GM19452 (cell line): ENCODE results near the gene FBXW4.
"Not testable (repeated sequence)": the region's sequence is repeated elsewhere in the genome, so short reads cannot be mapped to it uniquely, and the experiment has no call there.

Experiments
- ATAC-seq: cut with Tn5 transposase; IDR thresholded peaks from one replicate; pipeline ENCODE4 v1.9.1; 2021; ENCODE audit not compliant: unreplicated experiment

Gene FBXW4

GRCh38 chr10:101618871-101619270 lies 76.1 kb downstream of the FBXW4 start:
- no peak for ATAC-seq

DNA sequence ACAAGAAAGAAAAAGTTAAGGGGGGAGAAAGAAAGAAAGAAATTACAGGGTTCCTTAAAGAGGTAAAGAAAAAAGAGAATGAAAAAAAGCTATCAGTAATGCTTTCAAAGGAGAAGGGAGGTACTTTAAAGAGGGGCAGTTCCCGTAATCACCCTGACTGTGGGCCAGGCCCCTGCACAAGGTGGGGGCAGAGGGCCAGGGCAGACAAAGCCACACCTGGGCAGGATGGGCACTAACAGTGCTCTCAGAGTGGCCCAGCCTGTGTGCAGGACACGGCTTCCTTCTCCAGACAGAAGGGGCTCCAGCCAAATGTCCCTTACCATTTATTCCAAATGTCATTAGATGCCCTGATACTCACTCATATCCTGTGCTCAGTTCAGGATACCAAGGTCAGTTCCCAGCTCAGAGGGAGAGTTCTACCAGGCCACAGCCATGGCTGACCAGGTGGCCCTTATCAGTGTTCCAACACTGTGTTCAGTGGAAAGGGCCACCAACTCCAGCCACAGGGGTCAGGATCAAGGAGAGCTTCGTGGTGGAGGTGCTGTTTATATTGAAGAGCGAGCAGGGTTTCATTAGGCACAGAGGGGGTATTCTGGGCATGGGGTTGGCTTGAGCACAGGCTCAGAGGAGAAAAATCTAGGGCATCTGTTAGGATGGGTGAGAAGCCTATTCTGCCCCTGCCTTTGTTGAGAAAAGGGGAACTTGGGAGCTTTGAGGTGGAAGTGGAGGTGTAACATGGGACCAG lies 77.0 kb downstream of the FBXW4 start:
- no peak for ATAC-seq

DNA sequence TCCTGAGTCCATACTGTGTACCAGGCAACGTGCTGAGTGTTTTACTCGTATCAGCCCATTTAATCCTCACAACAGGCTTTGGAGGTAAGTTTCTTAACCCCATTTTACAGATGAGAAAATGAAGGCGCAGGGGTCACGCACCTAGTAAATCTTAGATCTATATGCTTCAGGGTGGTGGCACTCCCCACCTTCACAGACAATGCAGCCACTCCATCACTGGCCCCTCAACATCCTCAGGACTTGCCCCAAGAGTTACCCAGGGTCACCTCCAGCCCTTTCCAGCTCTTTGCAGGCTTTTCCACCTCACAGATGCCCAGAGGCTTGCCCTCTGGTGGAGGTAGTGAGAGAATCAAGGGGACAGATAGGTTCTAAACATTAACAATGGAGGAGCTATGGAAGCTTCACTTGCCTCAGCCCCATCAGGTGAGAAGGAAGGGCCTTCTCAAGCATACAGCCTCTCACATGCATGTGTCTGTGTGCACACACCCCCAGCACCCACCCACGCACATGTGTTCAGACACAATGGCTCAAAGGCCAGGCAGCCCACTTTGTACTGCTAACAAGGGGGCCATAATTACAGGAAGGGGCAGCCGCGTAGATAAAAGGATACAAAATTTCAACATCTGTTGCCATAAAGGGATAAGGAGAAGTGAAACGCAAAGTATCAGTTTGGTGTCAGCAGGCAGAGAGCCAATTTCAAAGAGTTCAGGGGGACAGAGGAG lies 77.7 kb downstream of the FBXW4 start:
- no peak for ATAC-seq

GRCh38 chr10:101616415-101617101 lies 78.4 kb downstream of the FBXW4 start:
- ATAC-seq = no peak

- ATAC-seq = no peak
Measured at GRCh38 chr10:101615525-101616116, 79.3 kb downstream of the FBXW4 start.

GRCh38 chr10:101614663-101615524 lies 80.1 kb downstream of the FBXW4 start:
- ATAC-seq = no peak

GRCh38 chr10:101613646-101614045 lies 81.3 kb downstream of the FBXW4 start:
- no peak for ATAC-seq

DNA sequence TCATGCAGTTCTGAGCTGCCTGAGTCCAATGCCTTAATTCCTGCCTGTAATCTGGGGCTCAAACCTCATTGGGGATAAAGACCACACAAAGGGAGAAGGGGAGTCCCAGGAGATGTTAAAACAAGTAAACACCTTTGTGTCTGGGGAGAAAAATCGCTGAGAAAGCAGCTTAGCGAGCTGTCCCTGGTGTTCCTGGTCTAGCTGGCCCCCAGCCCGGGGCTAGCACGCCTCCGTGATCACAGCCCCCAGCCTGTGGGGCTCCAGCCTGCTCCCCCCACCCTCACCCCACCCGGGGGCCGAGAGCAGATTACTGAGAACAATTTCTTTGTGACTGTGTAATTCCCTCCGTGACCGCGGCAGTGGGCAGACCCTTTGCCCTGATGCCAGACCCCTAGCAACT lies 82.1 kb downstream of the FBXW4 start:
- no peak for ATAC-seq

DNA sequence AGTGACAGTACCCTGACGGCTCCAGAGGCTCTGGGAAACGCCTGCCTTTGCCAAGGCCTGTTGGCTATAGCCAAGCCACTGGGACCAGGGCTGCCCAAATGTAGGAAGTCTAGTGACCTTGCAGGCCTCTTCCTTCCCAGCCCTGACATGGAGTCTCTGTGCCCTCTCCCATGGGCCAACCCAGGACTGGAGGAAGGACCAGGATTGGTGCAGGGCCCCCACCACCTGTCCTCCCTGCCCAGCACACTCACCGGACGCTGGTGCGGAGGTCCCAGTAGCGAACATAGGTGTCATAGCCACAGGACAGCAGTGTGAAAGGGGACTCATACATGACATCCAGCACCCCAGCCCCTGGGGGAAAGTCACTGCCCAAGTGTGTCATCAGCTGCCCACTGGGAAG lies 82.9 kb downstream of the FBXW4 start:
- ATAC-seq = no peak

GRCh38 chr10:101611096-101611905 lies 83.7 kb downstream of the FBXW4 start:
- ATAC-seq = no peak

GRCh38 chr10:101609481-101609880 lies 85.5 kb downstream of the FBXW4 start:
- ATAC-seq = no peak

DNA sequence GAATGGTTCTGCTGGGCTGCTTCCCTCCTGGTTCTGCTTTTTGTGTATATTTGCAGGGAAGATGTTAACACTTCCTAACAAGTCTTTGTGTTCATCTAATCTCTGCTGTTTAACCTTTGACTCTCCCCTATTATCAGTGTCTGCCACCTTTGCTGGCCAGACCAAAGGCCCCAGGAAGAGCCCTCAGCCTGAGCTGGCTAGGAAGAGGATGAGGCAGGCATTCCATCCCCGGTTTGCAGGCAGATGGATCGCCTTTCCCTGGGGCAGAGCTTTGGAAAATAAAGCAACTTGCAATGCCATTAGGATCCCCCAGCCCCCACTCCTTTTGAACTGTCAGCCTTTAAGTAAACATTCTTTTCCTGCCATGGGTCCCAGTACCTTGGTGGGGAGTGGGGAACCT lies 87.8 kb downstream of the FBXW4 start:
- no peak for ATAC-seq

GRCh38 chr10:101602761-101603398 lies 92.1 kb downstream of the FBXW4 start:
- ATAC-seq = no peak

DNA sequence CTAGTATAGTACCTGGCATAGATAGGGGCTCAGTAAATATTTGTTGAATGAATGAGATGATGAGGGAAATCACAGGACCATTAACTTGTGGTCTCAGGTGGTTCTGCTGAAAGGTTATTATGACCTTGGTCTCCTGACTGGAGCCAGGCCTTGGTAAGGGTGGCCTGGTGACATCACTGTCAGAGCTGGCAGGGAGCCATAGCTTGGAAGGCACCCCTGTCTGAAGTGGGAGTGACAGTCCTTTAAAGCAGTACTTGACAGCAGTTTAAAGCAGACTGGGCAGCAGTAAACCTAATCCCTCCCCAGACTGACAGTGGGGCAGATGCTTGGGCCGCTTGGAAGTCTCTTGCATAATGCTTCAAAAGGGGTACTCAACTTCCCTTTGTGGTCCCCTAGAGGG lies 93.4 kb downstream of the FBXW4 start:
- no peak for ATAC-seq

DNA sequence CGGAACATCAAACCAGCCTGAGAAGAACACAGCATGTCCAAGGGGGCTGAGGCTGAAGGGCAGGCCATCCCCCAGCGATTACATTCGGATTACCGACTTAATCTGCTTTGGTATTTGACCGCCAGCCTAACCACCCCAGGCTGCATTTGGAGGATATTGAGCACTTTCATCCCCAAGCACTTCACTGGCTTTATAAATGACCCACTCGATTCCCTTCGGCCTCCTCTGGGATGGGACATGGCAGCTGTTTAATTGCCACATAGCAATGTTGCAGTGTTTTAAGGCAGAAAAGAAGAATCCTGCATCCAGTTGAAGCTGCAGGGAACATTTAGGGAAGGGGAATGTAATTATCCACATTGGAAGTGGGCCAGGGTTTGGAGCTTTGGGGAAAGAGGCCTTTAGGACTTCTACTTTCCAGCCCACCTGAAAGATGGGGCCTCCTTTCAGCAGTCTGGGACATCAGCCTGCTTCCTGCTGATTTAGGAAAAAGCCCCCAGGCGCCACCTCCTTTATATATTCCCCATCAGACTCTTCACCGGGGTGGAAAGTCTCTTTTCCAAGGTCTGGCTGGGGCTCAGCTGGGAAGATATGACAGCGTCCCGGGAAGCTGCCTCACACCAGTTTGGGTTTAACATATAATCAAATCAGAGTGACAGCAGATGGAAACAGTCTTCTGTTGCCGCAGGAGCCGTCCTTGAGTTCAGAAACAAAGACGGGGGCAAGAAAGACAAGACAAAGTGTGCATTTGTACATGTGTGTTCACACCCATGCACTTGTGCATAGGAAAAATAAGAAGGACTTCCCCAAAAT lies 97.7 kb downstream of the FBXW4 start:
- no peak for ATAC-seq

GRCh38 chr10:101595591-101596433 lies 99.2 kb downstream of the FBXW4 start:
- ATAC-seq = no peak

- not testable (repeated sequence) for ATAC-seq
Measured at GRCh38 chr10:101593331-101593730, 101.6 kb downstream of the FBXW4 start.

DNA sequence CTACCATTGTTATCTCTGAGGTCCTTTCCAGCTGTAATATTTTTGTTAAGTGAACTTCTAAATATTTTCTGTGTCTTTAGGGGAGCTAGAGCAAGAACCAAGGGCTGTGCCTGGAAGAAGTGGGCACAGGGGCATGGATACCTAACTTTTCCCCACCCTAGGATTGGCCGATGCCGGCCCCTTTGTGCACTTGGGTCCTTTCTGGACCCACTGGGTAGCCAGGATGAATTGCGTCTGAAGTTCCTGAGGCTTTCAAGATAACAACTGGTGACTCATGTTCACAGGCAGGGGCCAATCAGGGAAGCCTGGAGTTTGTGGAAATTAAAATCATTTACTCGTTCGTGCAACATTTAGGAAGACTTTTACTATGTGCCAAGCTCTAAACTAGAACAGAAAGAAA lies 106.1 kb downstream of the FBXW4 start:
- no peak for ATAC-seq
